ENCODE data around the gene NOTCH1.

The NOTCH1 gene

DNA sequence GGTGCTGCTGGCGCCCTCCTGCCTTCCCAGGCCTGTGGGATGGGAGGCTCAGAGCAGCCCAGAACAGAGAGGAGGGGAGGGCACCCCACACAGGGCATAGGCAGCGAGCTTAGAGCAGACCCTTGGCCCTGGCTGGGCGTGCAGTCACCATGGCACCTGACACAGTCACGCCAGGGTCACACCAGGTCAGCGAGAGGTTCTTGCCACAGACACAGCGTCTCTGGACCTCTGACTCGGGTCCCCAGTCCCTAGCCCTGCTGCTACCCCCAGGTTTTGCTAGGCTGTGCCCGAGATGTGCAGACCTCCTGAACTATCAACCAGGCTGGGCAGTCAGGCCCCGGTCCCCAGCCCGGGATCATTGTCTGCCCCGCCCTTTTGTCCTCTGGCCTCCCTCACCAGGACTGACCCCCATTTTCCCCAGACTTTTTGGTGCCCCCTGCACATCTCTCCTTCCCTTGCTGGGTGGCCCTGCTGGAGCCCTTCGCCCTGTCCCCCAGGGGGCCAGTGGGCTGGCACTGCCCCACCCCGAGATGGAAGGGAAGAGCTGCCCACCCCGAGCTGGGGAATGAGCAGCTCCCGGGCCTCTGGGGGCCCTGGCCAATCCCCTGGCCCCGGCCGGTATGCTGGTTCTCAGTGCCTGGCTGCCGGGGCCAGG lies 24.5 kb upstream of the NOTCH1 start:
- DNase-seq (no peak), ATAC-seq (ENCODE audit: insufficient read depth, low read depth) (no peak)
- Histone ChIP-seq H3K4me3 (ENCODE audit: low read depth in 1 of 2, low read length in 2 of 2) (no peak overlapping the region), H3K79me2 (ENCODE audit: insufficient read depth, low read length) (no peaks in the 10 kb centered on the region), H3K9me3 (ENCODE audit: insufficient read depth, low read length, severe bottlenecking) (no peaks in the 10 kb centered on the region), H3K27me3 (ENCODE audit: insufficient read depth, low read length, poor library complexity) (no peaks in the 10 kb centered on the region), H3K36me3 (ENCODE audit: insufficient read depth, low read length) (no peaks in the 10 kb centered on the region), H4K20me1 (ENCODE audit: insufficient read depth, low read length) (no peaks in the 10 kb centered on the region), H3K27ac (ENCODE audit: low read length) (no peak overlapping the region), H2AFZ (ENCODE audit: low read depth, low read length) (no peak overlapping the region), H3K9ac (ENCODE audit: low read depth, low read length) (no peak overlapping the region), H3K4me1 (ENCODE audit: insufficient read depth, low read length) (0 out of 2 replicates have a peak, but pooled peaks cover 10% of the 10 kb centered on the region), H3K4me2 (ENCODE audit: insufficient read depth, low read length) (no peak overlapping the region)
- no peak for TF ChIP-seq EZH2 (IDR thresholded peaks at IDR 0.05; ENCODE audit: borderline replicate concordance, low read depth, low read length, severe bottlenecking)
- TF ChIP-seq, protein P1, sequence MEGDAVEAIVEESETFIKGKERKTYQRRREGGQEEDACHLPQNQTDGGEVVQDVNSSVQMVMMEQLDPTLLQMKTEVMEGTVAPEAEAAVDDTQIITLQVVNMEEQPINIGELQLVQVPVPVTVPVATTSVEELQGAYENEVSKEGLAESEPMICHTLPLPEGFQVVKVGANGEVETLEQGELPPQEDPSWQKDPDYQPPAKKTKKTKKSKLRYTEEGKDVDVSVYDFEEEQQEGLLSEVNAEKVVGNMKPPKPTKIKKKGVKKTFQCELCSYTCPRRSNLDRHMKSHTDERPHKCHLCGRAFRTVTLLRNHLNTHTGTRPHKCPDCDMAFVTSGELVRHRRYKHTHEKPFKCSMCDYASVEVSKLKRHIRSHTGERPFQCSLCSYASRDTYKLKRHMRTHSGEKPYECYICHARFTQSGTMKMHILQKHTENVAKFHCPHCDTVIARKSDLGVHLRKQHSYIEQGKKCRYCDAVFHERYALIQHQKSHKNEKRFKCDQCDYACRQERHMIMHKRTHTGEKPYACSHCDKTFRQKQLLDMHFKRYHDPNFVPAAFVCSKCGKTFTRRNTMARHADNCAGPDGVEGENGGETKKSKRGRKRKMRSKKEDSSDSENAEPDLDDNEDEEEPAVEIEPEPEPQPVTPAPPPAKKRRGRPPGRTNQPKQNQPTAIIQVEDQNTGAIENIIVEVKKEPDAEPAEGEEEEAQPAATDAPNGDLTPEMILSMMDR (IDR thresholded peaks at IDR 0.05; ENCODE audit: borderline replicate concordance, extremely low read depth, low read length, poor library complexity, severe bottlenecking) = no peak

DNA sequence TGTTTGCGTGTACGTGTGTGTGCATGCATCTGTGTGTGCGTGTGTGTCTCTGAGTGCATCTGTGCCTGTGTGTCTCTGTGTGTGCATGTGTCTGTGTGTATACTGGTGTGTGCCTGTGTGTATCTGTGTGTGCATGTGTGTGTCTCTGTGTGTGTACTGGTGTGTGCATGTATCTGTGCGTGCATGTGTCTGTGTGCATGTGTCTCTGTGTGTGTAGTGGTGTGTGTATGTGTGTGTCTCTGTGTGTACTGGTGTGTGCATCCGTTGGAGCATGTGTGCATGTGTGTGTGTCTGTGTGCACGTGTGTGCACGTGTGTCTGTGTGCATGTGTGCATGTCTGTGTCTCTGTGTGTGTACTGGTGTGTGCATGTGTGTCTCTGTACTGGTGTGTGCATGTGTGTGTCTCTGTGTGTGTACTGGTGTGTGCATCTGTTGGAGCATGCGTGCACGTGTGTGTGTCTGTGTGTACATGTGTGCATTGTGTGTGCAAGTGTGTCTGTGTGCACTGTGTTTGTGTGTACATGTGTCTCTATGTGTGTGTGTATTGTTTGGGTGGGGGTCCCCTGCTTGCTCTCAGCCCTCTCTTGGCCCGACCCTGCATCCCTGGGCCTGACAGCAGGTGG lies 23.8 kb upstream of the NOTCH1 start:
- Histone ChIP-seq H3K79me2 (ENCODE audit: insufficient read depth, low read length) (no peaks in the 10 kb centered on the region), H3K27me3 (ENCODE audit: insufficient read depth, low read length, poor library complexity) (no peaks in the 10 kb centered on the region), H3K27ac (ENCODE audit: low read length) (no peak overlapping the region), H3K9me3 (ENCODE audit: insufficient read depth, low read length, severe bottlenecking) (no peaks in the 10 kb centered on the region), H3K4me2 (ENCODE audit: insufficient read depth, low read length) (no peak overlapping the region), H3K36me3 (ENCODE audit: insufficient read depth, low read length) (no peaks in the 10 kb centered on the region), H2AFZ (ENCODE audit: low read depth, low read length) (no peak overlapping the region), H3K4me1 (ENCODE audit: insufficient read depth, low read length) (0 out of 2 replicates have a peak, but pooled peaks cover 9% of the 10 kb centered on the region), H3K9ac (ENCODE audit: low read depth, low read length) (no peak overlapping the region), H4K20me1 (ENCODE audit: insufficient read depth, low read length) (no peaks in the 10 kb centered on the region), H3K4me3 (ENCODE audit: low read depth in 1 of 2, low read length in 2 of 2) (no peak overlapping the region)
- ATAC-seq (ENCODE audit: insufficient read depth, low read depth) (no peak), DNase-seq (no peak)
- TF ChIP-seq EZH2 (IDR thresholded peaks at IDR 0.05; ENCODE audit: borderline replicate concordance, low read depth, low read length, severe bottlenecking) = no peak
- TF ChIP-seq, protein P1 (IDR thresholded peaks at IDR 0.05; ENCODE audit: borderline replicate concordance, extremely low read depth, low read length, poor library complexity, severe bottlenecking) = no peak

DNA sequence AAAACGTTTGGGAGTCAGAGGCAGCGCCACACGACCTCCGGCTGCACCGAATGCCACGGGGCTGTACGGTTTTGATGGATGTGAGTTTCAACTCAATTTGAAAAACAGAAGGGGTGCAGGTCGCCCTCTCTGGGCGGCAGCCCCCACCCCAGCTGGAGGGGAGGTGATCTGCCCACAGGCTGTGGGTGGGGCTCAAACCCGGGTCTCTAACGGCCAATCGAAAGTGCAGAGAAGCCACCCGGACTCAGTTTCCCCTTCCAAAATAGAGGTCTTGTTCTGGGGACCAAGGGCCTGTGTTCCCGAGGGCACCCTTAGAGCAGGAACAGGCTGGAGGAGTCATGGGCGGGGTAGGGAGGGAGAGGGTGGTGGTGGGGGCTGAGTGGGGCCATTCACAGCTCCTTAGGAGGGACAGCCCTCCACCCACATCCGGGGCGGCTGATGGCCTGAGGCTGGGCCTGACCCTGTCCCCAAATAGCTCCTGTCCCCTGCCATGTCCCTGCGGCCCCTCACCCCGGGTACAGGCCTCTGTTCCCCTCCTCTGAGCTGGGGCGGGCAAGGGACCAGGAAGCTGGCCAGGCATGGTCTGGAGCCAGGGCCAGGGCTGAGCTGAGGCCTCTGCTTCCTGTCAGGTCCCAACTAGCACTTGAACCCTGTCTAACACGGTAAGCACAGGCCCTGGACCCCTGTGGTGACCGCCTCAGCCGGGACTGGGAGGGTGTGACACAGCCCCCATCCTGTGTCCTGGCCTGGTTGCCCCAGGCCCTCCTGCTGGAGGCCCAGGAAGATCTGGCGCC lies 22.6 kb upstream of the NOTCH1 start:
- H3K27me3 ChIP-seq (ENCODE audit: insufficient read depth, low read length, poor library complexity) = no peaks in the 10 kb centered on the region
- 0 out of 2 replicates have a peak, but pooled peaks cover 8% of the 10 kb centered on the region for H3K4me1 ChIP-seq (ENCODE audit: insufficient read depth, low read length)

More for the DNA sequence above, 22.6 kb upstream of the NOTCH1 start:
- Histone ChIP-seq H3K4me3 (ENCODE audit: low read depth in 1 of 2, low read length in 2 of 2) (no peak overlapping the region), H3K79me2 (ENCODE audit: insufficient read depth, low read length) (no peaks in the 10 kb centered on the region), H3K9ac (ENCODE audit: low read depth, low read length) (no peak overlapping the region), H3K27ac (ENCODE audit: low read length) (0 out of 2 replicates have a peak overlapping the region, but pooled peaks have one; percentile 36), H2AFZ (ENCODE audit: low read depth, low read length) (no peak overlapping the region), H3K36me3 (ENCODE audit: insufficient read depth, low read length) (no peaks in the 10 kb centered on the region), H3K9me3 (ENCODE audit: insufficient read depth, low read length, severe bottlenecking) (no peaks in the 10 kb centered on the region), H3K4me2 (ENCODE audit: insufficient read depth, low read length) (no peak overlapping the region), H4K20me1 (ENCODE audit: insufficient read depth, low read length) (no peaks in the 10 kb centered on the region)
- DNase-seq (no peak), ATAC-seq (ENCODE audit: insufficient read depth, low read depth) (no peak)
- no peak for TF ChIP-seq EZH2 (IDR thresholded peaks at IDR 0.05; ENCODE audit: borderline replicate concordance, low read depth, low read length, severe bottlenecking)
- TF ChIP-seq, protein P1 (IDR thresholded peaks at IDR 0.05; ENCODE audit: borderline replicate concordance, extremely low read depth, low read length, poor library complexity, severe bottlenecking) = no peak

Data from DND-41 (cell line).